Activated T-helper 1 cell treated with Interleukin-2 at 50 U/mL for 16 hours (primary cell): ENCODE measurements around the gene GTPBP1.

Experiments
- DNase-seq: peaks from one replicate; pipeline ENCODE4 v3.0.0-alpha.2; 2020; ENCODE audit warnings: low read depth

Gene GTPBP1

DNA sequence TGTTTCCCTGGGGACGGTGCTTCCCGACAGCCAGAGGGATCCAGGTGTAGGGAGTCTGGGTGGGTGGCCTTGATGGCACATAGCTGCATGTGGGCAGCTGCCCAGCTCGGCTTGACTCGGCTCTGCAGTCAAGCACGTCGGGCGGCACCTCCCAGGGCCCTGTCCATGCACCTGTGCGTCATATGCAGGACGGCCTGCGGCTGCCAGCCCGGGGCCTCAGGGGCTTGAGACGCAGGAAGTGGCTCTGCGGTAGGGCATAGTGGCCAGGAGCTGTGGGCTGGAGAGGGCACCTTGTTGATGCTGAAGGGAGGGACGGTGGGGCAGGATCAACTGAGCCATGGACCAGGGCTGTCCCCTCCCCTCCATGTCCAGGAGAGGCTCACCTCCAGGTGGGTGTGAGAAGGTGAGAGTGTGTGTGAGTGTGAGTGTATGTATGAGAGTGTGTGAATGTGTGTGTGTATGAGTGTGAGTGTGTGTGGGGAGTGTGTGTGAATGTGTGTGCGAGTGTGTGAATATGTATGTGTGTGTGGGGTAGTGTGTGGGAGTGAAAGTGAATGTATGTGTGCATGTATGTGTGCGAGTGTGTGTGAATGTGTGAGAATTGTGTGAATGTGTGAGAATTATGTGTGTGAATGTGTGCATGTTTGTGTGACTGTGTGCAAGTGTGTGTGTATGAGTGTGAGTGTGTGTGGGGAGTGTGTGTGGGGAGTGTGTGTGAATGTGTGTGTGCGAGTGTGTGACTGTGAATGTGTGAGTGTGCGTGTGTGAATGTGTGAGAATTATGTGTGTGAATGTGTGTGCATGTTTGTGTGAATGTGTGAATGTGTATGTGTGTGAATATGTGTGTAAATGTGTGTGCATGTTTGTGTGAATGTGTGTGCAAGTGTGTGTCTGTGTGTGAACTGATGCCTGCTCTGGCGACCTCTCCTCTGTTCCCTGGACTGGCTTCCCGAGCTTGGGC is 55.7 kb downstream of the GTPBP1 start:
- no peak for DNase-seq

DNA sequence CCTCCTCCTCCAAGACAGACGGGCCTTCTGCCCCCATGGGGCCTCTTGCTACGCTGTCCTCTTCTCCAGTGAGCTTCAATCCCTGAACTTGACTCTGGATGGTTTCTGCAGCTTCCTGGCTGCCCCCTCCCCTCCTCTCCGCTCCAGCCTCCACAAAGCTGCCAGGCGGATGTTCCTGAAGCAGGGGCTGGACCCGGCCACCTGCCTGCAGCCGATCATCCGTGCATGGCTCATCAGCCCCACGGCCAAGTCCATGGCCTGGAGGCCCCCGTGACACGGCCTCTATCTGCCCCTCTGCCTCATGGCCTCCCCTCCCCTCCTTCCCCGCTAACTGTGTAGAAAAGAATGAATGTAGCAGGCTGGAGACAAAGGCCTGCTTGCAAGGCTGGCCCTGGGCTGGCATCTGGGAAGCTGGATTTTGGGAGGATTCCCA is 56.8 kb downstream of the GTPBP1 start:
- no peak for DNase-seq

DNA sequence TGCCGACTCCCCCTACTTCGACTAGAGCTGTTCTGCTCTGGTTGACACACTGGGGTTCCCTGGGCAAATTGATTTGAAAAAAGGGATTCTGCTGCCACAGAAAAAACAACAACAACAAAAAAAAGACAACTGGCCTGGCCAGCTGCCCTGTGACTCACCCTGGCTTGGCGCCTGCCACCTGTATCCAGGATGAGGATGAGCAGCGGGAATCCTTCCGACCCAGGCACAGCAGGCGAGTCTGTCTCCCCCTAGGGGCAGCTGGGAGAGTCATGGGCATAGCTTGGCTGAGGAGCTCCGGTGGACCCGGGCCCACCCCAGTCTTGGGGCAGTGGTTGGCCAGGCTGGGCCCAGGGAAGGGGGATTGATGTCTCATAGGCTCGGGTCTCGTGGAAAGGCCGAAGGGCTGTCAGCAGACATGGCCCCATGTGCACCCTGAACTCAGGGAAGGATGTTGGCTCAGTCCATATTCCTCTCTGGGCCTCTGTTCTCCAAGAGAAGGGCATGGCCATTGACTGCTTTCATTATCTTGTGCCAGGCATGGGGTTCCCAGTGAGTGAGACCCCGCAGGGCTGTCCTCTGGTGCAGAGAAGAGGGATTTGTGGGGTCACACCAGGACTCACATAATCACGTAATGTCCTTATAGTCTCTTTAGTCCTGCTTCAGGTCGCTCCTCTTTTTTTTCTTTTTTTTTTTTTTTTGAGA is 60.5 kb downstream of the GTPBP1 start:
- DNase-seq = no peak

DNA sequence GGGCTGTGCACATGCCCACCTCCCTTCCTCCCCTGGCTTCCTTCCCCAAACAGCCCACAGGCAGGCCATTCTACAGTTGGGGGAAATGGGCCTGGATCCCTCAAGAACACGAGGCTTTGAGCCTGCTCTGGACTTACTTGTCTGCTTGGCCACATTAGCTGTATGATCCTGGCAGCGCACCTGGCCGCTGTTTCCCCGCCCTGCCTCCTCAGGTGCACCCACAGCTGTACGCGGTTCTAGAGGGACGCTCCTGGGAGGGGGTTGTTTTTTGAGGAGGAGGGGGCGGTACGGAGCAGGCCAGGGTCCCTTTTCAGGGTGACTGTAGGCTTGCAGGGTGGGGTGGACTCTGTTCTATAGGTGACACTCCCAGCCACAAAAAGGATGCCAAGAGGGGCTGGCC is 61.6 kb downstream of the GTPBP1 start:
- DNase-seq = no peak

DNA sequence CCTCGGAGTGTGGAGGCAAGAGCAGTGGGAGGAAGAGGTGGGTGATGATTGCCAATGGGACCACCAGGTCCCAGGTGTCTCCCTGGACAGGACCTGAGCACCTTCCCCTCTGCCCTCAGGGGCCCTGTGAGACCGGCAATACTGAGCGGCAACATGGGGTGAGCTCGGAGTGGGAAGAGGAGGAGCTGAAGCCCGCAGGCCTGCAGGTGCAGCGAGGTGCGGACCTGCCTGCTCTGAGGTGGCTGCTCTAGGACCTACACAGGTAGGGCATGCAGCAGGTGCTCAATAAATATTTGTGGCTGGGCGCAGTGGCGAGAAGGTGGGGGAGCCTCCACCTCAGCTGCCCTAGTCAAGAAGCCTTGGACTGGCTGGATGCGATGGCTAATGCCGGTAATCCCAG is 62.3 kb downstream of the GTPBP1 start:
- DNase-seq = no peak

DNA sequence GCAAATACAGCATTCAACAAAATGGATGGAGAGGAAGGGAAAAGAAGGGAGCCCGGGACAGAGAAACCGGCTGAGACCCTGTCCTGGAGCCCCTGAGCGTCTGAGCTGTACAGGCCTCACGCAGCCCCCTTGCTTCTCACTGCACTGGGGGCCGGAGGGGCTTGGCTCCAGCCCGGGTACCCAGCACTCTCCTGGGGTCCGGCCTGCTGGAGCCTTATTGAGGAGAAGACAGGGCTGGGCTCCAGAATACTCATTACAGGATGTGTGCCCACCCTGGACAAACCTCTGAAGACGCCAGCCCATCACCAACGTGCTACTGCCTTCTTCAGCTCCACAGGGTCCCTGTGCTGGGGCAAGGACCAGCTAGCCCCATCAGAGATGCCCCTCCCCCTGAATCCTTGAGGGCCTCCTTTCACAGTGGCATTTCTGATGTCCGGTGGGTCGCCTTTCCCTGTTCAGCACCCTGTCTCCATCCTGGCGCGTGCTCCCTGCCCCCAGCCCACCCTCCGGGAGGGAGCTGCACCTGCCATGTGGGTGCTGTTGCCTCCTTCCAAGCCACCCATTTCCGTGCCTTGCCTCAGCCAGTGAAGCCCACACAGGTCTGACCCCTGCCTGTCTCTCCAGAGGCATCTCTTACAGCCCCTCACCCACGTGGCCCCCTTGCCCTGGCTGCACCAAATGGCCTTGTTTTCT is 64.7 kb downstream of the GTPBP1 start:
- DNase-seq = no peak

DNA sequence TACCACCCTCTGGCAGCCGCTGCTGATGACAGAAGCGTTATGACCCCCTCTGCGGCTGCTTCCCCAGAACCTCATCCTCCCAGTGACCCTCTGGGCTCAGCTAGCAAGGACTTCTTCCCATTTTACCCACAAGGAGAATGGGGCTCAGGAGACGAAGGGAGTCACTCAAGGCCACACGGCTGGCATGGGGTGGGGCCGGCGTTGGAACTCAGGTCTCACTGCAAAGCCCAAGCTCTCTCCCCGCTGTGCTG is 66.8 kb downstream of the GTPBP1 start:
- DNase-seq = no peak

DNA sequence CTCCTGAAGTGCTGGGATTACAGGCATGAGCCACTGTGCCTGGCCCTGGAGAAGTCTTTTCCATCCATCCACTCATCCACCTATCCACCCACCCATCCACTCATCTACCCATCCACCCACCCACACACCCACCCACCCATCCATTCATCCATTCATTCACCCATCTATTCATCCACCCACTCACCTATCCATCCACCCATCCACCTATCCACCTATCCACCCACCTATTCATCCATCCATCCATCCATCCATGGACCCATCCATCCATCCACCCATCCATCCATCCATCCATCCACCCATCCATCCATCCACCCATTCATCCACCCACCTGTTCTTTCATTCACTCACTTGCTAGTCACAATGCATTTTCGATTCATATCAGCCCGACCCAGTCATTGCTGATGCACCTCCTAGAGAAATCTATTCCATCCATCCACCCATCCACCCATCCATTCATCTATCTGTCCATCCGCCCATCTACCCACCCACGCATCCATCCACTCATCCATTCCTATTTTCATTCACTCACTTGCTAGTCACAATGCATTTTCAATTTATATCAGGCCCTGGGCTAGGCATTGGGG is 67.7 kb downstream of the GTPBP1 start:
- no peak for DNase-seq

DNA sequence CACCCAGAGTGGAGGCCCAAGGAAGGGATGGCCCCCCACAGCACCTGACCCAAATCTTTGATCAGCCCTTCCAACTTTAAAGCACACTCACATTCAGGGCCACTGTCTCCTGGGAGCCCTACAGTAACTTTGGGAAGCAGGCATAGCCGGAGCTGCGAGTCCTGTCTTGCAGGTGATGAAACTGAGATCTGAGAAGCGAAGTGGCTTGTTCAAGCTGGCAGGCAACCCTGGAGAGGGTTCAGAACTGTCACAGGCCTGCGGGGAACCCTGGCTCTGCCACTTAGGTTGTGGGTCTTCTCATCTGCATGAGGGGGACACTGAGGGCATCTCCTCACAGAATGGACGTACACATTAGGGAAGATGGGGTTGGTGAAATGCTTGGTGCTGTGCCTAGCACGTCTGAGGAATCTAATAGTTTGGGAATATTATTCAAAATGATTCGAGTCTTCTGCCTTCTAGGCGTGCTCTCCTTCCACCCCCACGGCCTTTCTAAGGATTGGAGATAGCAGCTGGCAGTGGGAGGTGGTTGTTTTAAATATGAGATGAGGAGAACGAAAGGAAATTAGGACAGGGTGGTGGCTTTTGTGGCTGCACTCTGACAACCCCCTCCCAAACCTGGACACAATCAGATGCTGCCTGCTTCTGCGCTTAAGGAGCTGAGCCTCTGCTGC is 68.9 kb downstream of the GTPBP1 start:
- no peak for DNase-seq

DNA sequence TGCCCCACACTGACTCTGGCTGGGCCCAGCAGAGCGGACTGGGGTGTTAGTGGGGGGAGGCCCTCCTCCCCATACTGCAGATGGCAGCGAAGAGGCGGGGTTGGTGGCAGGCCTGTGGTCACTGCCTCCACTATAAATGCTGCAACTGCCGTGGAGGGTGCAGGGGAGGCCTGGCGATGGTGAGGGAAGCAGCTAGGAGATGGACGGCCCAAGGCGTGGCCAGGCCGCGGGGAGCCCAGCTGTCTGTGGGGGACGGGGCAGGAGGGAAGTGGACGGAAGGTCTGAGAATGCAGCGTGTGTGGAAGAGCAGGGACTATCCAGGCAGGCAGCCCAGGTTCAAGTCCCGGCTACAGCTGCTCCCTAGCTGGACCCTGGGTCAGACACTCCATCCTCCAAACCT is 69.9 kb downstream of the GTPBP1 start:
- no peak for DNase-seq

DNA sequence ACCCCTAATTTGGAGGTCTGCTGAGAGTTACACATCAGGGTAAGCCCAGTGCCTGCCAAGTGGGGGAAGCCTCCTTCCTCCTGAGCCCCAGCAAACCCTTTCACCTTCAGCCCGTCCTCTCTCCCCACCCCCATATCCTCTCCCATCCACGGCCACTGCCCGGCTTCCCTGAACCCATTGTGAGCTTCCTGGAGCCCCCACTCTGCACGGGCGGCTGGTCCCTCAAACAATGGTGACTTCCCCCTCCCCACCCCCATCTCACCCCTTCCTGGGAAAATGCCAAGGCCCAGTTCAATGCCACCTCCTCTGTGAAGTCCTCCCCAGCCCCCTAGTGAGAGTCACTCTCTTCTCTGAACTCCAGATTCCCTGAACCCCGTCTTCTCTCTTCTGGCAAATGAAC is 70.3 kb downstream of the GTPBP1 start:
- DNase-seq = no peak

DNA sequence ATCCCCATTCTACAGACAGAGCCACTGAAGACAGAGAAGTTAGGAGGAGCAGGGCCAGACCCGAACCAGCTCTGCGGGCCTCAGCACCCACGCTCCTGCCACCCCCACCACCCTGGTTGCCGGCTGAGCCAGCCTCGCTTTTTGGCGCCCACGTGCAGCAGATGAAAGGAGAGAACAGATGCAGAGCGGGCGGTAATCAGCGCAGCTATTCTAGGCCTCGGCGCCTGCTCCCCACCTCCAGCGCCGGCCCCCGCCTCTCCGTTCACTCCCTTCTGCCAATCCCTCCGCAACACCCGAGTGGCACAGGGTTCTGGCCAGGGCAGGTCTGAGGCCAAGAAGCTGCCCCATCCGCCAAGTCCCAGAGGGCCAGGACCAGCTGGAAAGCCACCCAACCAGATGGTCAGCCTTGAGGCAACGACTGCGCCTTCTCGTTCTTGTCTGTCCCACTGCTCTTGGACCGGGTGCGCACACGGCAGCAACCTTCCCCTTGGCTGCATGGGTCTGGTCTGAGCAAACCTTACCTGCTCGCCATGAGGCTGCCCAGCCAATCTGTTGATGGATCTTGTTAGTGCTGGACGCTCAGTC is 71.4 kb downstream of the GTPBP1 start:
- no peak for DNase-seq

DNA sequence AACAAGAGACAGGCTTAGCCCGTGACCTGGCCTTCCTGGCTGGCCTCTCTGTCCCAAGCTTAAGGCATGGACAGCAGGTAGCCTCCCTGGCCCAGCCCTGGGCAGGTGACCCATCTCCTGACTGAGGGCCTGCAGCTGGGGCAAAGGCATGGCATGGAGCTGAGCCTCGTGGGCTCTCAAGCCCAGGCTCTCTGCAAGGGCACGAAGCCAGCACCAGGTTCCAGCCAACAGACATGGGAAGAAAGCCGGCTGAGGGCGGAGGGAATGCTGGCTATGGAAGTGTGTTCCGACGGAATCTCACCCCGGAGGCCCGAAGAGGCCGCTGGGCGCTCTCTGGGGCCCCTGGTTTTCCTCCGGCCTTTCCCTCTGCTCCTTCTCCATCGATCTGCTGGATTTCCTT is 75.3 kb downstream of the GTPBP1 start:
- DNase-seq = no peak

DNA sequence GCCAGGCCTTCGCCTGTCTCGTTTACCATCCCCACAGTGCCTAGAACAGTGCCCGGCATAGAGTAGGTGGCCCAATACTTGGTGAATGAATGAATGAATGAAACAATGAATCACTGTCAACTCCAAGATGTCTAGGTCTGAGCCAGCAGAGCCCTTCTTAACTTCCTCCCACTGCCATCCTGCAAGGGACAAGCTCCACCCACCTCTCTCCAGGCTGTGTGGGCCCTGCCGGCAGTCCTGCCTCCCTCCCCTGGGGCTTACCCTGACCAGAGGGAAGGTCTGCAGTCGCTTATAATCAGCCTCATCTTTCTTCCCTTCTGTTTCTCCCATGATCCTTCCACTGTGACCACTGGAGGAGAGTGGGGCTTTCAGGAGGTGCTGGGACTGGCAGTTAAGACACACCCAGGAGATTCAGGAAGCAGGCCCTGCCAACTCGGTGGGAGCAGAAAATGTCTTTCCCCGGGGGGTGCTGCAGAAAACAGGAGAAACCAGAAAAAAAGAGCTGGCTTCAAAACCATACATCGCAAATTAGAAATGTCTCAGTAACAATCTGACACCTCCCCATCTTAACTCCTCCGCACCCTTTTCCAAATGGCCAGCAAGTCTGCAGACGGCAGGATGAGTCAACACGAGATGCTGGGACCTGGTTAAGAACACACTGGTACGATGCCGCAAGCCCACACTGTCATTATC is 76.8 kb downstream of the GTPBP1 start:
- DNase-seq = no peak
